HFFc6 (cell line): ENCODE measurements around the gene PCDHGA10. TPM values are rescaled to one million over a fixed set of nuclear protein-coding genes. Genes with fewer than 3 reads are reported as not detected.
"Not testable (repeated sequence)": the region's sequence is repeated elsewhere in the genome, so short reads cannot be mapped to it uniquely, and the experiment has no call there.

Source experiments
- DNase-seq: peaks from one replicate; pipeline ENCODE4 v3.0.0-alpha.2; 2018
- H3K27ac Mint-ChIP-seq: 2 replicates; pipeline ENCODE4 v1.8.0; 2020; ENCODE audit warnings: mild to moderate bottlenecking, mixed read lengths
- H3K27me3 Mint-ChIP-seq: 2 replicates; pipeline ENCODE4 v1.8.0; 2021; ENCODE audit warnings: mild to moderate bottlenecking, moderate library complexity, mixed read lengths; ENCODE audit not compliant: insufficient read depth
- H3K36me3 Mint-ChIP-seq: 2 replicates; pipeline ENCODE4 v1.8.0; 2021; ENCODE audit warnings: low read depth, mixed read lengths
- H3K4me1 Mint-ChIP-seq: 2 replicates; pipeline ENCODE4 v1.8.0; 2020; ENCODE audit warnings: low read depth, mixed read lengths
- H3K4me3 Mint-ChIP-seq: 2 replicates; pipeline ENCODE4 v1.8.0; 2020; ENCODE audit warnings: mild to moderate bottlenecking, moderate library complexity, mixed read lengths
- H3K9me3 Mint-ChIP-seq: 2 replicates; pipeline ENCODE4 v1.8.0; 2020; ENCODE audit warnings: mild to moderate bottlenecking, mixed read lengths
- CTCF ChIP-seq: fragments of 200-600 bp; sonication (generic); IDR thresholded peaks from 2 replicates; pipeline ENCODE4 v1.5.0; 2021; ENCODE audit warnings: antibody characterized with exemption, mild to moderate bottlenecking
- total RNA-seq, 6 experiments: library from RNA; stranded (reverse); fragmentation: NEBNext Ultra II Directional; extraction: Animal tissue kit (Norgen Biotek cat#: 25700); gene quantifications; 2 replicates in 1 of 6; 3 replicates in 5 of 6; pipeline ENCODE4 v1.2.3, GENCODE V29; 2021

PCDHGA10 gene
- total RNA-seq, 6 experiments from 2014 or later, result 0.61 to 1.3 (median 0.78) TPM

GRCh38 chr5:141389153-141390042, 23.4 kb upstream of the PCDHGA10 start:
- Mint-ChIP-seq H3K36me3 (peaks cover 59% of the 10 kb centered on the region), H3K27me3 (no peaks in the 10 kb centered on the region; the same call in 1 of the 2 replicates), H3K27ac (no peak overlapping the region), H3K9me3 (peaks cover 73% of the 10 kb centered on the region), H3K4me3 (peak overlapping the region; percentile 51; the same call in 1 of the 2 replicates), H3K4me1 (peaks cover 21% of the 10 kb centered on the region)
- TF ChIP-seq CTCF, result no peak
- DNase-seq, result no peak

- H3K4me1 Mint-ChIP-seq, result peaks cover 14% of the 10 kb centered on the region
- H3K27ac Mint-ChIP-seq, result no peak within 1 kb of the TSS
- peaks cover 48% of the 10 kb centered on the region for H3K36me3 Mint-ChIP-seq
- no peaks in the 10 kb centered on the region; the same call in 1 of the 2 replicates for H3K27me3 Mint-ChIP-seq
- no peak for DNase-seq
- peak; percentile 57 for TF ChIP-seq CTCF
- H3K4me3 Mint-ChIP-seq, result no peak within 1 kb of the TSS
- peaks cover 67% of the 10 kb centered on the region for H3K9me3 Mint-ChIP-seq
Observed at GRCh38 chr5:141392429-141393198, 20.2 kb upstream of the PCDHGA10 start, which contains the start of gene PCDHGA8. PCDHGA8 (plus strand) TSS chr5:141392633; CDS start chr5:141392814, 181 bp downstream.

- Mint-ChIP-seq H3K4me3 (no peak overlapping the region), H3K36me3 (peaks cover 46% of the 10 kb centered on the region)
Observed at GRCh38 chr5:141393267-141393666, 19.5 kb upstream of the PCDHGA10 start.

GRCh38 chr5:141394401-141395187, 18.2 kb upstream of the PCDHGA10 start:
- peaks cover 47% of the 10 kb centered on the region for H3K36me3 Mint-ChIP-seq
- not testable (repeated sequence) for DNase-seq, H3K4me3 Mint-ChIP-seq, H3K4me1 Mint-ChIP-seq, H3K27ac Mint-ChIP-seq, H3K27me3 Mint-ChIP-seq
- peaks cover 65% of the 10 kb centered on the region for H3K9me3 Mint-ChIP-seq

More at GRCh38 chr5:141393267-141393666, 19.5 kb upstream of the PCDHGA10 start:
- H3K27me3 Mint-ChIP-seq, result no peaks in the 10 kb centered on the region; the same call in 1 of the 2 replicates
- peaks cover 13% of the 10 kb centered on the region for H3K4me1 Mint-ChIP-seq
- no peak for DNase-seq
- no peak for TF ChIP-seq CTCF
- no peak overlapping the region for H3K27ac Mint-ChIP-seq
- H3K9me3 Mint-ChIP-seq, result peaks cover 65% of the 10 kb centered on the region

- TF ChIP-seq CTCF, result peak; percentile 67
- not testable (repeated sequence) for H3K4me1 Mint-ChIP-seq, H3K27me3 Mint-ChIP-seq
- Mint-ChIP-seq H3K27ac (peak within 1 kb of the TSS; percentile 60; the same call in 1 of the 2 replicates), H3K36me3 (peaks cover 53% of the 10 kb centered on the region), H3K4me3 (peak within 1 kb of the TSS; percentile 66), H3K9me3 (peaks cover 63% of the 10 kb centered on the region)
- DNase-seq, result peak; percentile 37
Observed at GRCh38 chr5:141397756-141398551, 14.8 kb upstream of the PCDHGA10 start, which contains the start of gene PCDHGB5. PCDHGB5 (plus strand) TSS chr5:141397947; CDS start chr5:141398128, 181 bp downstream.
